Thyroid gland (tissue), 4 donors: ENCODE results near the gene RIMS3.

Source experiments
- CTCF ChIP-seq, 6 experiments: fragments of 200-600 bp in 3 of 6; fragments of 450-650 bp in 3 of 6; sonication (generic) in 3 of 6; IDR thresholded peaks; one replicate each; pipeline ENCODE4 v1.5.1; 2016 to 2019; ENCODE audit warnings: antibody characterized with exemption in 6 of 6, mild to moderate bottlenecking in 2 of 6, inconsistent platforms in 1 of 6, moderate library complexity in 1 of 6
- POLR2A ChIP-seq, 2 donors: fragments of 450-650 bp; IDR thresholded peaks; one replicate each; pipeline ENCODE4 v1.6.1; 2017; ENCODE audit warnings: antibody characterized with exemption in 2 of 2, mild to moderate bottlenecking in 2 of 2, moderate library complexity in 1 of 2

- no peak for TF ChIP-seq POLR2A (IDR thresholded peaks at IDR 0.05)
- no peak for TF ChIP-seq CTCF (IDR thresholded peaks at IDR 0.05)
Observed at GRCh38 chr1:40690771-40691537, 25.5 kb upstream of the RIMS3 start.
